Activated CD8-positive, alpha-beta T cell treated with anti-CD3 and anti-CD28 coated beads for 36 hours (primary cell): ENCODE measurements around the gene CALHM4. TPM values are rescaled to one million over a fixed set of nuclear protein-coding genes. Genes with fewer than 3 reads are reported as not detected.

Source experiments
- ATAC-seq: fragments of 200-7000 bp; cut with Tn5 transposase; one replicate; pipeline ENCODE4 v1.10.0; 2021; ENCODE audit warnings: mild to moderate bottlenecking, moderate library complexity
- CTCF ChIA-PET: fragments of 350-600 bp; sonication (Branson Sonifier 250); formaldehyde crosslinking; loops from one replicate; lab custom pipeline; 2021; ENCODE audit warnings: antibody characterized with exemption; lab: Charles Lee
- POLR2A ChIA-PET: fragments of 350-600 bp; sonication (Branson Sonifier 250); formaldehyde crosslinking; loops from one replicate; lab custom pipeline; 2021; ENCODE audit warnings: antibody characterized with exemption; lab: Charles Lee
- DNase-seq: peaks from one replicate; pipeline ENCODE4 v3.0.0-alpha.2; 2020
- H3K27ac Mint-ChIP-seq: one replicate; pipeline ENCODE4 v1.8.0; 2021; ENCODE audit warnings: mild to moderate bottlenecking, mixed read lengths
- H3K27me3 Mint-ChIP-seq: one replicate; pipeline ENCODE4 v1.8.0; 2021; ENCODE audit warnings: mixed read lengths
- H3K36me3 Mint-ChIP-seq: one replicate; pipeline ENCODE4 v1.8.0; 2021; ENCODE audit warnings: low read depth, mixed read lengths
- H3K4me1 Mint-ChIP-seq: one replicate; pipeline ENCODE4 v1.8.0; 2021; ENCODE audit warnings: low read depth, mixed read lengths
- H3K4me3 Mint-ChIP-seq: one replicate; pipeline ENCODE4 v1.8.0; 2021; ENCODE audit warnings: mild to moderate bottlenecking, moderate library complexity, mixed read lengths
- H3K9me3 Mint-ChIP-seq: one replicate; pipeline ENCODE4 v1.8.0; 2021; ENCODE audit warnings: mixed read lengths
- intact Hi-C: fragments of 100-400 bp; cut with micrococcal nuclease; formaldehyde crosslinking; loops from one replicate; pipeline ENCODE4 v1.10.0; 2022
- total RNA-seq, 2 experiments: library from RNA; stranded (reverse); gene quantifications; one replicate each; pipeline ENCODE4 v1.2.3, GENCODE V29; 2021
- TF ChIP-seq, protein P1 (sequence below): fragments of 200-600 bp; IDR thresholded peaks from one replicate; pipeline ENCODE4 v1.8.0; 2022; ENCODE audit warnings: antibody characterized with exemption, mild to moderate bottlenecking

Gene CALHM4
- total RNA-seq, 2 experiments from 2014 or later, result not detected

DNA sequence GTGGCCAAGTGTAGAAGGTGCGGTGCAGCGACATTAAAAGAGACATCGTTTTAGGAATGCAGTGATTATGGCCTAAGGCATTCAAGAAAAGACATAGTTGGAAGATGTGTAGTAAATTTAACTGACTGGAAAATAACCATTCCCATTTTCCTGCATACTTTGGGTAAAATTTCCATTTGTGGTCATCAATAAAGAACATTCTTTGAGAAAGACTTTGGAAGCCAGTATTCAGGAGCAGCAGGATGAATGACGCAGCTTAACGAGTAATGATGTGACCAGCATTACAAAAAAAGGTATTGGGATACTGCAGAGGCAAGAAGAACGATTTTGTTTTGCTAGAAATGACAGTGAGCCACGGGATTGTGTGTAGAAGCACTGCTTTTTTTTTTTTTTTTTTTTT is 10.8 kb downstream of the CALHM4 start:
- TF ChIP-seq, protein P1, sequence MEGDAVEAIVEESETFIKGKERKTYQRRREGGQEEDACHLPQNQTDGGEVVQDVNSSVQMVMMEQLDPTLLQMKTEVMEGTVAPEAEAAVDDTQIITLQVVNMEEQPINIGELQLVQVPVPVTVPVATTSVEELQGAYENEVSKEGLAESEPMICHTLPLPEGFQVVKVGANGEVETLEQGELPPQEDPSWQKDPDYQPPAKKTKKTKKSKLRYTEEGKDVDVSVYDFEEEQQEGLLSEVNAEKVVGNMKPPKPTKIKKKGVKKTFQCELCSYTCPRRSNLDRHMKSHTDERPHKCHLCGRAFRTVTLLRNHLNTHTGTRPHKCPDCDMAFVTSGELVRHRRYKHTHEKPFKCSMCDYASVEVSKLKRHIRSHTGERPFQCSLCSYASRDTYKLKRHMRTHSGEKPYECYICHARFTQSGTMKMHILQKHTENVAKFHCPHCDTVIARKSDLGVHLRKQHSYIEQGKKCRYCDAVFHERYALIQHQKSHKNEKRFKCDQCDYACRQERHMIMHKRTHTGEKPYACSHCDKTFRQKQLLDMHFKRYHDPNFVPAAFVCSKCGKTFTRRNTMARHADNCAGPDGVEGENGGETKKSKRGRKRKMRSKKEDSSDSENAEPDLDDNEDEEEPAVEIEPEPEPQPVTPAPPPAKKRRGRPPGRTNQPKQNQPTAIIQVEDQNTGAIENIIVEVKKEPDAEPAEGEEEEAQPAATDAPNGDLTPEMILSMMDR, result no peak
- H3K9me3 Mint-ChIP-seq, result no peaks in the 10 kb centered on the region
- H3K27ac Mint-ChIP-seq, result no peak overlapping the region
- no peaks in the 10 kb centered on the region for H3K36me3 Mint-ChIP-seq
- POLR2A ChIA-PET, result no interaction called here
- DNase-seq, result no peak
- H3K4me3 Mint-ChIP-seq, result no peak overlapping the region
- H3K27me3 Mint-ChIP-seq, result peaks cover 2% of the 10 kb centered on the region
- H3K4me1 Mint-ChIP-seq, result peaks cover 6% of the 10 kb centered on the region
- intact Hi-C loops, result loop anchor here (10.0 kb wide), 1 partner anchor 280 kb away; no protein-coding TSS in a partner anchor
- CTCF ChIA-PET, result interaction anchor here (1.5 to 2.4 kb wide), 5 partner anchors 13 to 296 kb away, joined by 3 to 11 read pairs (median 7); no protein-coding TSS in a partner anchor
- no peak for ATAC-seq

DNA sequence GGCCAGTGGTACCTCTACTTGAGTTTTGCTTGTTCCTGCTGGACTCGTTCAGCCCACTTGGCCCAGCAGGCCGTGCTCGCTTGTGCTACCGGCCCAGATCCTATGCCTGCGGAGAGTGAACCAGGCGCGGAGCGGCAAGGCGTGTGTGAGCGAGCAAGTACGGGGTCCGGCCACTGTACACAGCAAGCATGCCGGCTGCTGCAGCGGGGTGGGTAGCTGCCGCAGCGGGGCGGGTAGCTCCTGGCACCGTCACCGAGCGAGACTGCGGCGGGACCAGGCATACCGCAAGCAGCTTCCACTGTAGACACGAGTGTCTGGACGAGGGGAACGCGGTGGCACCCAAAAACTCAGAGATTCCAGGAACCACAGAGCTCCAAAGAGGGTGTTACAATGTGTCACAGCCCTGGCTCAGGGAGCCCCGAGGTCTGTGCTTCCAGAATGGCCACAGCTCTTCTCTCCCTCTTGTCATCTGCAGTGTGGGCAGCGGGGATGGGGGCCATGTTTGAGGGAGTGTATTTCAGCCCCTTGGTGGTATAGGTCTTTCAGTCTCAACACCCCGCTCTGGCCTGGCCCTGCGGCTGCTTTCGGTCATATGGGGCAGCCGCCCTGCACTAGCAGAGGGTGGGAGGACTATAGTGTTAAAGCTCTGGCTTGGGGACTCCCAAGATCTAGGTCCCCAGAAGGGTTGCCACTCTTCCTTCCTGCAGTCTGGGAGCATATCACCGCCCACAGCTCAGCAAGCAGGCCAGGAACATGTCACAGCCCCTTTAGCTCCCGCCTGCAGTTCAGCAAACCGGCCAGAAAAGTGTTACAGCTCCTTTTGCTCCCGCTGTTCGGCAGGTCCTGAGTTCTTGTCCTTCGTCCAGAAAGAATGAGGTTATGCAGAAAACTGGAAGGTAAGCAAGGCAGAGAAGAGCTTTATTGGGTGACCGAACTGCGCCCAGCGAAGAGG is 11.6 kb downstream of the CALHM4 start:
- TF ChIP-seq, protein P1, result no peak
- H3K9me3 Mint-ChIP-seq, result no peaks in the 10 kb centered on the region
- ATAC-seq (peak; percentile 56), DNase-seq (peak; percentile 30)
- H3K27ac Mint-ChIP-seq, result no peak overlapping the region
- intact Hi-C loops, result loop anchor here (10.0 kb wide), 1 partner anchor 280 kb away; no protein-coding TSS in a partner anchor
- peak overlapping the region; percentile 23 for H3K4me3 Mint-ChIP-seq
- POLR2A ChIA-PET, result no interaction called here
- peaks cover 2% of the 10 kb centered on the region for H3K27me3 Mint-ChIP-seq
- peaks cover 12% of the 10 kb centered on the region for H3K4me1 Mint-ChIP-seq
- CTCF ChIA-PET, result interaction anchor here (0.8 to 2.4 kb wide), 5 partner anchors 10 to 297 kb away, joined by 4 to 10 read pairs (median 7); no protein-coding TSS in a partner anchor
- H3K36me3 Mint-ChIP-seq, result no peaks in the 10 kb centered on the region

DNA sequence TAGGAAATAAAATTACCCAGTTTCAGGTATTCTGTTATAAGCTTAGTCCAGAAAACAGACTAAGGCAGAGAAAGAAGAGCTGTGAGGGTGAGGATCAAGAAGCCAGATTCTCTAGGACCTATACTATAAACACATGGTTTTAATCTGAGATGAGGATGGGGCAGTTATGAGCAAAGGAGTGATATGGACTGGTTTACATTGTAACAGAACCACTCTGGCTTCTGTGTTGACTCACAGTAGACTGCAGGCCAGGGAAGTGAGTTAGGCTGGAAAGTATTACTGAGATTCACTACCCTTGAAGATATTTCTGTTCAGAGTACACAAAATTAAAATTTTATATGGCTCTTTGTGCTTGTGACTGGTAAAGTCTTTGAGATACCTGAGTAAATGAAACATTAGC is 14.6 kb downstream of the CALHM4 start:
- Mint-ChIP-seq H3K9me3 (no peaks in the 10 kb centered on the region), H3K4me1 (peaks cover 17% of the 10 kb centered on the region), H3K27ac (no peak overlapping the region), H3K36me3 (no peaks in the 10 kb centered on the region), H3K27me3 (peaks cover 2% of the 10 kb centered on the region), H3K4me3 (no peak overlapping the region)
- no peak for ATAC-seq
- ChIA-PET POLR2A (no interaction called here), CTCF (interaction anchor here (0.6 to 1.7 kb wide), 2 partner anchors 103 to 280 kb away, joined by 3 to 7 read pairs; no protein-coding TSS in a partner anchor)
- DNase-seq, result no peak
- TF ChIP-seq, protein P1, result no peak
- intact Hi-C loops, result loop anchor here (10.0 kb wide), 1 partner anchor 283 kb away; no protein-coding TSS in a partner anchor

DNA sequence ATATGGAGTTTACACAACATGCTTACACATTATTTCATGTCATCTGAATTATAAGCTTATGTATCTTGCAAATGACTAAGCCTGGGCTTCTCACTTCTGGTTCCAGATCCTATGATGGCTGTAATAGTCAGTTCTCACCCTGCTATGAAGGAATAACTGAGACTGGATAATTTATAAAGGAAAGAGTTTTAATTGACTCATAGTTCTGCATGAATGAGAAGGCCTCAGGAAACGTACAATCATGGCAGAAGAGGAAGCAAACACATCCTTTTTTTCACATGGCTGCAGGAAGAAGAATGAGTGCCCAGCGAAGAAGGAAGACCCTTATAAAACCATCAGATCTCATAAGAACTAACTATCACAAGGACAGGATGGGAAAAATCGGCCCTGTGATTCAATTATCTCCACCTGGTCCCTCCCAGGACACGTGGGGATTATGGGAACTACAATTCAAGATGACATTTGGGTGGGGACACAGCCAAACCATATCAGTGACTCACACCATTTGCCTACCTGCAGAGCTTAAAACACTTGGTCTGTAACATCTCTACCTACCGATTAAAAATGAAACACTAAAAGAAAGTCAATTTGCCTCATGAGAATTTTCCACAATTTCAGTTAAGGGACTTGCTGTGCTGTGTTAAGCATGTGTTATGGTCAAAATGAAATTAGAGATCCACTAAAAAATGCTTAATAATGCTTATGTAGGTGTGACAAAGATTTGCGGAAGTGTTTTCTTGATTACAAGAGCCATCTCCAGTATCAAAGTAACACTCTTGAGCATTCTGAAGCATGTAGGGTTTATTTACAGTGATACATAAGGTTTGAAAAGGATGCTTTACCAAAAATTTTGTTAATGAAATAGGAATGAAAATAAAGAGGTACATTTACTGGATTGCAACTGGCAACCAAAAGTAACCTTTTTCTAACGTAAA is 15.5 kb downstream of the CALHM4 start:
- no peaks in the 10 kb centered on the region for H3K36me3 Mint-ChIP-seq
- TF ChIP-seq, protein P1, result no peak
- no peak for ATAC-seq
- POLR2A ChIA-PET, result interaction anchor here (1.0 kb wide), 1 partner anchor 291 kb away, joined by 3 read pairs; no protein-coding TSS in a partner anchor
- H3K4me3 Mint-ChIP-seq, result no peak overlapping the region
- H3K27ac Mint-ChIP-seq, result no peak overlapping the region
- H3K27me3 Mint-ChIP-seq, result peaks cover 1% of the 10 kb centered on the region
- DNase-seq, result no peak
- H3K9me3 Mint-ChIP-seq, result no peaks in the 10 kb centered on the region
- intact Hi-C loops, result loop anchor here (10.0 kb wide), 1 partner anchor 284 kb away; no protein-coding TSS in a partner anchor
- peaks cover 26% of the 10 kb centered on the region for H3K4me1 Mint-ChIP-seq
- CTCF ChIA-PET, result interaction anchor here (1.7 to 3.8 kb wide), 2 partner anchors 9 to 281 kb away, joined by 7 to 40 read pairs; no protein-coding TSS in a partner anchor
